Colonic mucosa (tissue), 4 donors: ENCODE data around the gene FAM25G. TPM values are rescaled to one million over a fixed set of nuclear protein-coding genes. Genes with fewer than 3 reads are reported as not detected.
"Not testable (repeated sequence)": the region's sequence is repeated elsewhere in the genome, so short reads cannot be mapped to it uniquely, and the experiment has no call there.

Experiments used
- DNase-seq: peaks from one replicate; pipeline ENCODE4 v3.0.0-alpha.2; 2020
- H3K27ac ChIP-seq: fragments of 200-600 bp; one replicate; pipeline ENCODE4 v1.8.0; 2021
- H3K27me3 ChIP-seq: fragments of 200-600 bp; one replicate; pipeline ENCODE4 v1.8.0; 2021
- H3K36me3 ChIP-seq: fragments of 200-600 bp; one replicate; pipeline ENCODE4 v1.8.0; 2021
- H3K4me1 ChIP-seq: fragments of 200-600 bp; one replicate; pipeline ENCODE4 v1.8.0; 2021; ENCODE audit warnings: mild to moderate bottlenecking
- H3K4me3 ChIP-seq: fragments of 200-600 bp; one replicate; pipeline ENCODE4 v1.8.0; 2021
- H3K9ac ChIP-seq, 2 donors: one replicate each; pipeline ENCODE4 v1.7.0; 2013; ENCODE audit warnings: control low read depth in 2 of 2, low read depth in 2 of 2, low read length in 2 of 2
- H3K9me3 ChIP-seq: fragments of 200-600 bp; one replicate; pipeline ENCODE4 v1.8.0; 2021
- intact Hi-C: fragments of 100-400 bp; cut with DNase I; formaldehyde crosslinking; loops from one replicate; pipeline ENCODE4 v1.14.1; 2022
- total RNA-seq, 2 donors: library from RNA; stranded (reverse); fragmentation: NEBNext Ultra II Directional in 1 of 2; extraction: Animal tissue kit (Norgen Biotek cat#: 25700) in 1 of 2; gene quantifications; one replicate each; pipeline ENCODE4 v1.2.1, GENCODE V29; 2021
- donor health status: healthy.
- donor health status: DM: no; HTN: no; CAD: no.
- donor health status: DM: no; HTN: no; CAD: no.

FAM25G gene
- under 1 TPM in 1 of 2 donors, not detected in 1; 0.98 TPM for total RNA-seq

DNA sequence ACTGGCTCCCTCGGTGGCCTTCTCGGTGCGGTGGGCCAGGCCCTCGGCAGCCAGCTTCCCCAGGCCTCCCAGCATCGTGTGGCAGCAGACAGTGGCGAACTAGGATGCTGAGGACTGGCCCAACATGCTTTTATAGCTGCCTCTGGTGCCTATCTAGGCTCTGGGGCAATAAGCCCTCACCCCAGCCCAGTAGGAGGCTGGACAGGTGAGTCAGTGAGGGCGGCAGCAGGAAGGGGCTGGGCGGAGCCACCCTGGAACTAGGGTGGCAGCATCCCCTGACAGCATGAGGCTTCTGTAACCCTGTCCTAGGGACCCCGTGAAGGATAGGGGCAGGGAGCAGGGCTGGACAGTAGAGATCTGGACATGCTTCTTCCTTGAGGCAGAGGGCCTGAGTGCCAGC, at the start of gene FAM25G:
TSS of gene FAM25G (minus strand) at position 101 of the 400 bp plus-strand sequence. CDS start at position 75, 26 bp downstream.
- DNase-seq, intact Hi-C loops, H3K9me3 ChIP-seq, H3K36me3 ChIP-seq, H3K27me3 ChIP-seq, H3K9ac ChIP-seq, H3K27ac ChIP-seq, H3K4me3 ChIP-seq, H3K4me1 ChIP-seq: not testable (repeated sequence)

DNA sequence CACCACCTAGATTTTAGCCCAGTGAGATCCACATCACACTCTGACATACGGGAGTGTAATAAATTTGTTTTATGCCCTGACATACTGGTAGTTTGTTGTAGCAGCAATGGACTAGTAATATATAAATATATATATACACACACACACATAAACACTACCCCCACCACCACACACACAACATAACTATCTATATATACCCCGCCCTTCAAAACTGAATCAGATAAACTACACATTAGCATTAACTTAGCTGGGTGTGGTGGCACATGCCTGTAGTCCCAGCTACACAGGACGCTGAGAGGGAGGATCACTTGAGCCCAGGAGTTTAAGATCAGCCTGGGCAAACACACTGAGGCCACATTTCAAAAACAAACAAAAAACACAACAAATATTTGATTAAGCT, 44.9 kb upstream of the FAM25G start:
- H3K9me3 ChIP-seq, H3K27me3 ChIP-seq, H3K4me1 ChIP-seq, H3K36me3 ChIP-seq, DNase-seq, H3K9ac ChIP-seq, intact Hi-C loops, H3K4me3 ChIP-seq, H3K27ac ChIP-seq: not testable (repeated sequence)

DNA sequence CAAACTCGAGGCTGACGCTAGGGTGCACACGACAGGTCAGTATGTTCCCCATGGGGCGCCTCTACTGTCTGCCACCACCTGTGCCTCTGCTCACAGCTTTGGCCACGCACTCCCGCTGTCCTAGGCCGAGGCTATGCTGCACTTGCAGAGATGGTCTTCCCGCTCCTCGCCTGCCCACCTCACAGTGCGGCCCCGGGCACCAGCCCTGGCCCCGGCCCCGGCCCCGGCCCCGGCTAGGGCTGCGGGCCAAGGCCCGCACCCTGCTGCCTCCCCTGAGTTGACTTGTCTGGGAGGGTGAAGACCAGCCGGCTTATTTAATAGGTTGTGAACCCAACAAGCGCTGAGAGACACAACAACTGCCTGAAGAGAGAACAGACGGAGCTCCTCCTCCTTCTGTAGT, 32.0 kb upstream of the FAM25G start, which contains the start of gene AGAP9:
TSS of gene AGAP9 (minus strand) at position 164 of the 400 bp plus-strand sequence. CDS start at position 52, 112 bp downstream.
- H3K36me3 ChIP-seq, H3K9me3 ChIP-seq, H3K27me3 ChIP-seq, H3K9ac ChIP-seq, H3K4me1 ChIP-seq, DNase-seq, intact Hi-C loops, H3K27ac ChIP-seq, H3K4me3 ChIP-seq: not testable (repeated sequence)

DNA sequence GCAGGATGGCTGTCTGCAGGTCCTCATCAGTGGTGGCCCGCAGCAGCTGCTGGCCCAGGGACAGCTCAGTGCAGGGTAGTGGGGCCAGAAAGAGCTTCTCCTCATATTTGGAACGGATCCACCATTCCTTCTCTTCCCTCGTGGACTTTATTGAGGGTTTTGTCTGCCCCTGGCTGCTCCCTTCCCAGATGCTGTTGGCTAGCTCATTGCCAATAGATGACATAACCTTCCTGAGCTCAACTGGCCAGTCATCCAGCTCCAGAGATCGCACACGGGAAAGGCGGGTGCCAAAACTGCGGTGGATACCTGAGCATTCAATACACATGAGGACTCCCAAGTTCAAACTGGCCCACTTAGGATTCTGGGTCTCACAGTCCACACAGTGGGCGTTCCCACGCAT, 10.8 kb upstream of the FAM25G start:
- H3K36me3 ChIP-seq, DNase-seq, H3K9ac ChIP-seq, H3K9me3 ChIP-seq, H3K27ac ChIP-seq, H3K27me3 ChIP-seq, H3K4me1 ChIP-seq, H3K4me3 ChIP-seq, intact Hi-C loops: not testable (repeated sequence)

DNA sequence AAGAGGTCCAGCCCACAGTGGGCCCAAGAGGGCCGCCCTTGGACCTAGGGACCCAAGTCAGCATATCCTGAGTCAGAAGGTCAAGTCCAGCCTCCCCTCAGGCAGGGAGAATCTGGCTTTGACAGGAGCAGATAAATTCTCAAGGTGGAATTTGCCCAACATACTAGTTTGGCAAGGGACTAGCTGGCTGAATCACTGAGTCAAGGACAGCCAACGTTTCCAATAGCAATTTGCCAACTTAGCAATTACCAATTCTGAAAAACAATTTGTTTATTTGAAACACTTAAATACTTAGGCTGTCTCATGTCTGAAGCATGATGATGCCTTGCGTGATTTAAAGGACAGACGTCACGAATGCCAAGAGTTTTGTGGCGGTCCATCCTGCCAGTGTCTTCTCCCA, 2.7 kb upstream of the FAM25G start:
- H3K4me1 ChIP-seq, intact Hi-C loops, H3K27ac ChIP-seq, H3K9me3 ChIP-seq, H3K9ac ChIP-seq, H3K4me3 ChIP-seq, DNase-seq, H3K27me3 ChIP-seq, H3K36me3 ChIP-seq: not testable (repeated sequence)

DNA sequence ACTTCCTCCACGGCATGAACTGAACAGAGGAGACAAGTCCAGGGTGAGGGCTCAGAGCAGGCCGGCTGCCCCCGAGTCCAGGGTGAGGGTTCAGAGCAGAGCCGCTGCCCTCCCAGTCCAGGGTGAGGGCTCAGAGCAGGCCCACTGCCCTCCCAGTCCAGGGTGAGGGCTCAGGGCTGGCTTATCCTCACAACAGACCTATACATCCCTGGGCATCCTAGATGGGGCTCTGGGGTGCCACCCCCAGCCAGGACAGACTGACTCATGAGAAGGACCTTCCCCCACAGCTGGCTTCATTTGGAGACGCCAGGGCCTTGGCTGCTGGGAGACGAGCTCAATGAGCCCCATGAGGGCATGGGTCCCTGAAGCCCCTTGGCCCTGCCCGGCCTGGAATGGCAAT, 1.9 kb downstream of the FAM25G start:
- H3K27ac ChIP-seq, H3K9ac ChIP-seq, H3K36me3 ChIP-seq, H3K9me3 ChIP-seq, DNase-seq, H3K27me3 ChIP-seq, H3K4me3 ChIP-seq, H3K4me1 ChIP-seq, intact Hi-C loops: not testable (repeated sequence)

DNA sequence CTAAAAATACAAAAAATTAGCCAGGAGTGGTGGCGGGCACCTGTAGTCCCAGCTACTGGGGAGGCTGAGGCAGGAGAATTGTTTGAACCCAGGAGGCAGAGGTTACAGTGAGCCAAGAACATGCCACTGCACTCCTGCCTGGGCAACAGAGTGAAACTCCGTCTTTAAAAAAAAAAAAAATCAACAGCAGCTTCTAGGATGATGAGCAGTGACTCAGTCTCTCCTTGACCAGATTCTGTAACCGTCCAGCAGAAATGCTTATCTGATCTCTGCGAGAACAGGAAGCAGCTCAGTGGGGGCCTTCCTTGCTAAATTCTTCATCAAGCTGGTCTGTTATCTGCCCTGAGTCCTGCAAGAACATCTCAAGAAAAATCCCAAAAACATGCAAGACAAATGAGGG, 5.6 kb downstream of the FAM25G start:
- H3K4me3 ChIP-seq, H3K9me3 ChIP-seq, H3K4me1 ChIP-seq, H3K36me3 ChIP-seq, intact Hi-C loops, DNase-seq, H3K9ac ChIP-seq, H3K27ac ChIP-seq, H3K27me3 ChIP-seq: not testable (repeated sequence)

DNA sequence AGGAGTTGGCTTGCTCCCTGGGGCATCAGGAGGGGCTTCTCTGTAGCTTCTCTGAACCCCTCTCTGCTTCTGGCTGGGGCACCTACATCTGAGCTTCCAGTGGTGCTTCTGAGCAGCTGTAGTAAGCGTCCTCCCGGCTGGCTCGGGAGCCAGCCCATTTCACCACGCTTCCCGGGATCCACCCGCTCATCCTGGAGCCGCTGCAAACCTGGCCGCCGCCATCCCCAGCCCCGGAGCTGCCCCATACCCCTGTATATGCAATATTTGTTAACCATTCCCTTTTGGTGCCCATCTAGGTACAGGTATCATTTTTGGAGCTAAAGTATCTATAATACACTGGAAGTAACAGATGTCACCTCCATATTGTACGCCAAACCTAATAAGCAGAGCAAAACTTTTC, 6.7 kb downstream of the FAM25G start:
- intact Hi-C loops, DNase-seq, H3K4me3 ChIP-seq, H3K4me1 ChIP-seq, H3K9ac ChIP-seq, H3K9me3 ChIP-seq, H3K27ac ChIP-seq, H3K27me3 ChIP-seq, H3K36me3 ChIP-seq: not testable (repeated sequence)

DNA sequence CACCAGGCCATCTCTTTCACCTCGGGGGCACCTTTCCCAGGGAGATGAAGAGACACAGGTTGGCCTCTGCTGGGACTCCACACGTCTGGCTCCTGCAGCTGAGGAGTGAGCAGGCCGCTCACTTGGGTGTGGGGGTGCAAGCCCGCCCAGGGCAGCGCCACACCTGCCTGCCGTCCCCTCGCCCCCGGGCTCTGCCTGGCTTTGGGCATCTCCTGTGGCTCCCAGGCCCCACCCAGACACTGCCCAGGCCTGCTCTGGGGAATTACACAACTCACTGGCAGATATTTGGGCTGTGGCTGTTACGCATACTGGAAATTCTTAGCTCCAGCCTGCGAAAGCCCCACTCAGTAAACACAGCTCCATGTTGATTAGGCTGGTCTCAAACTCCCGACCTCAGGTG, 7.6 kb downstream of the FAM25G start, which contains the start of gene ANXA8:
TSS of gene ANXA8 (minus strand) at position 193 of the 400 bp plus-strand sequence. CDS start at position 11, 182 bp downstream.
- H3K9ac ChIP-seq, DNase-seq, H3K4me3 ChIP-seq, intact Hi-C loops, H3K36me3 ChIP-seq, H3K9me3 ChIP-seq, H3K27me3 ChIP-seq, H3K27ac ChIP-seq, H3K4me1 ChIP-seq: not testable (repeated sequence)

DNA sequence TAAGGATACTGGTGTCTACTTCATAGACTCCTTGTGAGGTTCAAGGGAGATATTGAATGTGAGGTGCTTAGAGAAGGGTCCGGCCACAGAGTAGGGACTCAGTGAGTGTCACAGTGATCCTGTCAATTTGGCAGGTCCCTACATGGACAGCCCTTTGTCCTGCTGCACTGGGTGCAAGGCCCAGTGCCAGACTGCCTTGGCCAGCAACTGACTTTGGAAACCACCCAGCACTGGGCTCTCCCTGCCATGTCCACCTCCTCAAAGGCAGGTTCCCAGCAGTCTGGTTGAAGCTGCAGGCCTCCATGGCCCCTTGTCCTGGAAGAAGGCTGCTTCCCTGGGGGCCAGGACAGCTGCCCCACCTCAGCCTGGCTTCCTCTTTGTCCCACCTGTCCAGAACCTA, 9.1 kb downstream of the FAM25G start:
- not testable (repeated sequence) for H3K27ac ChIP-seq, H3K4me1 ChIP-seq

DNA sequence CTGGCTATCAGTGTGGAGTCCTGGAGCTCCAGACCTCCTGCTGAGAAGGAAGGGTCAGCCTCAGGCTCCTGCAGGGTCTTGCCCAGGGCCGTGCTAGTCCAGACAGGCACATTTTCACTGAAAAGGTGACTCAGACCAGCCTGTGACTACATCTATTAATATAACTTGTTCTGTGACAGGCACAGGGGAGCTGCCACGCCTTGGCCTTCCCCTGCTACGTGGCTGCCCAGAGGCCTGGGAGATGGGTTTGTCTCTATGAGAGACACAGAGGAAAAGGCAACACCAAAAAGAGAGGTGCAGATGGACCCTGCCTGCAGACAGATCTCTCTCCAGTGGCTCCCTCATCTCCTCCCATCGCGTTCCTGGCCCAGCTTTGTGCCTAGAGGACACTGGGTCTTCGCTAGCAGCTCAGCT, 9.7 kb downstream of the FAM25G start:
- H3K9me3 ChIP-seq, intact Hi-C loops, H3K9ac ChIP-seq, H3K27ac ChIP-seq, H3K36me3 ChIP-seq, H3K27me3 ChIP-seq, H3K4me1 ChIP-seq, H3K4me3 ChIP-seq, DNase-seq: not testable (repeated sequence)

More for the DNA sequence above, 9.1 kb downstream of the FAM25G start:
- H3K27me3 ChIP-seq, H3K9me3 ChIP-seq, DNase-seq, H3K9ac ChIP-seq, H3K36me3 ChIP-seq, intact Hi-C loops, H3K4me3 ChIP-seq: not testable (repeated sequence)

DNA sequence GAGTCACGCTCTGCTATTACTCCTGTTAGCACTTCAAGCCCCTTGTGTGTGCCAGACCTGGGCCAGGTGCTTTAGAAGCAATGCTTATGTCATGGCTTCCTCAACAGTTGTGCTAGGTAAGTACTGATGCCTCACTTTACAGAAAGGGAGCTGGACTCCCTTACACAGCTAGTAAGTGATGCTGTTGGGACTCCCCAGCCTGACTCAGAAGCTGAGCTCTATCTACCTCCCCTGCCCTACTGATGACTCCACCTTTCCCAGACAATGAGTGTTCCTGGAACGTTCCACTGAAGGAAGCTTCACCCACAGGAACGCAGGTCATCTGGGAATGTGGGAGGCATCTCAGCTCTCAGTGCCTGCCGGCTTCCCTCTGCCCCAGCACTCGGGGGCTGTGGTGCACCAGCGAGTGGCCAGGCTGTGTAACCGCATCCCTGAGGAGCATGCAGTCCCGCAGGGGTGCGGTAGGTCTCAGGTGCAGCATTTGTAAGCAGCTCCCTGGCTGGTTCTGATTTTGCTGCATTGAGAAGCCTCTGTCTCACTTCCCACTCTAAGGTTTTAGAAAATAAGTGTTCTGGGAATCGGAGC, 10.2 kb downstream of the FAM25G start:
- H3K4me1 ChIP-seq, H3K36me3 ChIP-seq, H3K9me3 ChIP-seq, intact Hi-C loops, DNase-seq, H3K27ac ChIP-seq, H3K27me3 ChIP-seq, H3K9ac ChIP-seq, H3K4me3 ChIP-seq: not testable (repeated sequence)

DNA sequence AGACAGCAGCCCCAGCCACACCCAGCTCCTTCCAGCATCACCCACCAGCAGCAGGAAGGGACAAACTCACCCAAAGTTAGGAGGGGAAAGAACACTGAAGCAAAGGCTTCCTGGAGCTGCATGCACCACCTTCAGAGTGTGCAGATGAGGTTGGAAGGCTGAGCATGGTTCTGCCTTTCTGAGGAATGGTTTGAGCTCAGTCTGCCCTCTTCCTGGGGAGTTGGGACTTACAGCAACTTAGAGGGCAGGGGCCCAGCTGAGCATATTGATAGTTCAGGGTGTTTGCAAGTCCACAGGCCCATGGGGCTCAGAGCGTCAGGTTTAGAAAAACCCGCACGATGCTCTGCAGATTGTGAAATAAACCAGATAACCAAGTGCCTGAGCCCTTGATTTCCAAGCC, 11.4 kb downstream of the FAM25G start:
- H3K9ac ChIP-seq, H3K4me1 ChIP-seq, H3K36me3 ChIP-seq, H3K4me3 ChIP-seq, DNase-seq, H3K27ac ChIP-seq, intact Hi-C loops, H3K27me3 ChIP-seq, H3K9me3 ChIP-seq: not testable (repeated sequence)

DNA sequence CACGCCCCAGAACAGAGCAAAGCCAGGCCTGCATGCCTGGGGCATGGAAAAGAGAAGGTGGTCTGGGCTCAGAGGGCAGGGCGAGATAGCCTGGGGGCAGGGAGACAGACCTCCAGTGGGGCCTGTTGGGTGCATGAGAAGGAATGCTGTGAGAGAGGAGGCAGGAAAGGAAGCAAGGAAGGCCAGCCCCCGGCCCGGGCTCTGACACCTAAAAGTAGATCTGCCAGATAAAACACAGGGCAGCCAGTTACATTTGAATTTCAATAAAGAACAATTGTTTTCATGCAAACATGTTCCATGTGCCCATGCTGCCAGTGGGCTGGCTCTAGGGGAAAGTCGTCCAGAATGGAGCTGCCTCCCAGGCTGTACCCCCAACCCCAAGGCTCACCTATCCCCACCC, 13.4 kb downstream of the FAM25G start:
- H3K9me3 ChIP-seq, H3K27ac ChIP-seq, H3K4me3 ChIP-seq, H3K36me3 ChIP-seq, DNase-seq, H3K9ac ChIP-seq, H3K4me1 ChIP-seq, H3K27me3 ChIP-seq, intact Hi-C loops: not testable (repeated sequence)
